GM10847 (cell line): Measurements from ENCODE around the gene DCT.

Source experiments
- POLR2A ChIP-seq: IDR thresholded peaks from 2 replicates; pipeline ENCODE4 v1.6.1; 2011; ENCODE audit not compliant: insufficient read length; ENCODE audit errors: extremely low read depth

DCT gene

GRCh38 chr13:94459116-94459515 is 20.4 kb downstream of the DCT start:
- TF ChIP-seq POLR2A, result no peak

- TF ChIP-seq POLR2A, result no peak
These were observed 24.1 kb downstream of the DCT start for GRCh38 chr13:94455414-94455813.

GRCh38 chr13:94454906-94455305 is 24.6 kb downstream of the DCT start:
- TF ChIP-seq POLR2A, result no peak

GRCh38 chr13:94454334-94454733 is 25.1 kb downstream of the DCT start:
- no peak for TF ChIP-seq POLR2A

- no peak for TF ChIP-seq POLR2A
These were observed 34.7 kb downstream of the DCT start for GRCh38 chr13:94444826-94445225.

- TF ChIP-seq POLR2A, result no peak
These were observed 43.8 kb downstream of the DCT start for GRCh38 chr13:94435604-94436226.

- TF ChIP-seq POLR2A, result no peak
These were observed 46.2 kb downstream of the DCT start for GRCh38 chr13:94433055-94433961.

- no peak for TF ChIP-seq POLR2A
These were observed 47.5 kb downstream of the DCT start for GRCh38 chr13:94431987-94432386.

GRCh38 chr13:94431574-94431973 is 47.9 kb downstream of the DCT start:
- no peak for TF ChIP-seq POLR2A

GRCh38 chr13:94427313-94427953 is 52.0 kb downstream of the DCT start:
- TF ChIP-seq POLR2A, result no peak

- TF ChIP-seq POLR2A, result no peak
These were observed 59.6 kb downstream of the DCT start for GRCh38 chr13:94419925-94420305.

GRCh38 chr13:94419304-94419924 is 60.1 kb downstream of the DCT start:
- no peak for TF ChIP-seq POLR2A

- TF ChIP-seq POLR2A, result no peak
These were observed 62.2 kb downstream of the DCT start for GRCh38 chr13:94417294-94417693.

GRCh38 chr13:94416454-94417080 is 62.9 kb downstream of the DCT start:
- TF ChIP-seq POLR2A, result no peak
